ENCODE data around the gene JDP2.

The JDP2 gene

DNA sequence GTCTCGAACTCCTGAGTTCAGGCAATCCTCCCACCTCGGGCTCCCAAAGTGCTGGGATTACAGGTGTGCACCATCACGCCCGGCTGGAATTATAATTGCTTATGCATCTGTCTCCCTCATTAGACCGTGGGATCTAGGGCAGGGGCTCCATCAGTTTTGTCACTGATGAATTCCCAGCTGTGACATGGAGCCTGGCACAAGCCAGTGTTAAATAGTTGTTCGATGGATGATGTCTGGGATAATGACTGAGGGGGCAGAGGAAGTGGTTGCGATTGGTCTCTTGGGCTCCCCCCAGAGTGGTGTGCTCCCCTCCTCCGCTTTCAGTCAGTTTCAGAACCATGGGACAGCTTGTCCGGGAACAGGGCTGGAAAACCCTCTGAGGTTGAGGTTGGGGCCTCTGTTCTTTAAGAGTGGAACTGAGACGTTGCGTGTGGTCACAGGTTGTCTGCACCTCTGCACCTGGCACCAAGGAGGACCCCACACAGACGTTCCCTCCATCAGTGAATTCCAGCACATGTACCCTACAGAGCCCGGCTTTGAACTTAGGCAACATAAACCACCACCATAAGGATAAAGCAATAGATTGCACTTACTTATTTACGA lies 63.7 kb downstream of the JDP2 start:
- DNase-seq = no peak

DNA sequence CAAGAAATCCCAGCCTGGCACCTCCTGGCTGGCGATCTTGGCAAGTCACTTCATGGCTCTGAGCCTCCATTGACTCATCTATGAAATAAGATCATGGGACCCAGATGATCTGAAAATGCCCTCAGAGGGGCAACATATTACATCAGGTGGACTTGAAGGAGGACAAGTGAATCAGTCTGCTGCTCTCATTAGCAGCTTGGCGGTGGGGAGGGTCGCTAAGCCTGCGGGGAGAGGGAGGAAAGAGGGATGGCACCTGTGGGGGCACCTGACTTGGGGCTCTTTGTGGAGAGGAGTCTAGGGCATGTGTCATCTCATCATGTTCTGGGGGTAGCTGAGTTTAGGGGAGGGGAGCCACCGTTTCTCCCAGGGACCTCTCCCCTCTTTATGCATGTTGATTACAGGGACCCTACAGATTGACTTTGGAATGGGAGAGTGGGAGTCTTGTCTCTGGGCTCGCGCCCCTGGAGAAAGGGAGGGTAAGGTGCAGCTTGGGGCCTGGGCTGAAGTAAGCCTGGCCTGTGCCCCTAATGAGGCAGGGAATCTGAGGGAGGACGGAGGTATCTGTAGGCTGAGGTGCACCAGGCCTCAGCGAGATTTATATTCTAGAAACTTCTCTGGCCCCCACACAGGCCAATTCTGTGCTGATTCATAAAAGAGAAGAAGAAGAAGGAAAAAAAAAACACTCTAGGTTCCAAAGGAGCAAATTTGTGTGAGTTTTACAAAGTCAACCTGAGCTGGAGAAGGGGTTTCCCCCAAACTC lies 65.2 kb downstream of the JDP2 start:
- DNase-seq = peak; percentile 23

DNA sequence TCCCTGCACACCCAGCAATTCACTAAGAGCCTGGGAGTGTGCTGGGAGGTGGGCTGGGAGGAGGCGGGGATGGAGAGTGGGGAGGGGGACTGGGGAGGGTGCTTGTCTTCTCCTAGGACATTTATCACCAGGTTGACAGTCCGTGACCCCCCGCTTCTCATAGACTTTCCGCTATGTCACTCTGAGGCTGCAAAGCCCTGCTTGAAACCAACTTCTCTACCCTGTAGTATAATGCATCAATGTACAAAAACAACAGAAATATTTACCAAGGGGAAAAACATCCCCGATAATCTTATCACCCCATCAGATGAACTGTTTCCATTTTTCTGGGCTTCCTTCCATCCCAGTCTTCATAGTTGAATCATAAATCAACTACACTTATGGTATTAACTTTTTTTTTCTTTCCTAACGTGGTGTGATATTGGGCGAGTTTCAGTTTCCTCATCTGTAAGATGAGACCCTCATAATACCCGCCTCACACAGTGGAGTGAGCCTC lies 65.8 kb downstream of the JDP2 start:
- DNase-seq = no peak

DNA sequence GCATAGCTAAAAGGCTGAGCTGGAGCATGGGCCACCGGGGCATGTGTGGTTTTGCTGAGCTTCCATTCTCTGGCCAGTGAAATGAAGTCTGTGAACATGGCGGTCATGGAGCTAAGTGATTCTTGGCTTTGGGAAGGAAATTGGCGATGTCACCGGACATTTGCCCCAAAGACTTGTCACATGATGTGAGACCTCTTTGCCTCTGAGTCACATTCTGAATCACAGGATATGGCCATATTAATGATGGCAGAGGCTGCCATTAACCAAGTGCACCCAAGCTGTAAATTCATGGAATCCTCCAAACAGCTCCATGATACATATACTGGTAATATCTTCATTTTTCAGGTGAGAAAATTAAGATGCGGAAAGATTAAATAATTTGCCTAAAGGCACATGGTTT lies 67.1 kb downstream of the JDP2 start:
- peak; percentile 63 for DNase-seq

DNA sequence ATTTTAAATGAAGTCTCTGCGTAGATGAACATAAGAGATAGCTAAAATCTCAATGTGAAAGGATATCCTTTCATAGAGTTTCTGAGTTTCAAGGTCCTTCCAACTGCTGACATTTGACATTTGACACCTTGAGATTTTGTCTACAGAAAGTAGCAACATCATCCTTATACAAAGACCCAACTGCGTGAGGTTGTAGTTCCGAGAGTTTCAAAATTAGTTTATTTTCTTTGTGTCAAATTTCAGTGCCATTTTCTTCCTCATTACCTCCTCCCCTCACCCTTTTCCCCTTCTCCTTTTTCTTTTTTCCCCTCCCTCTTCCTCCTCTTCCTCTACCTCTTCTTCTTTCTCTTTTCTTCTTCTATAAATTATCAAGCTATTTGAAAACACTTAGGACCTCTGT lies 67.6 kb downstream of the JDP2 start:
- no peak for DNase-seq

DNA sequence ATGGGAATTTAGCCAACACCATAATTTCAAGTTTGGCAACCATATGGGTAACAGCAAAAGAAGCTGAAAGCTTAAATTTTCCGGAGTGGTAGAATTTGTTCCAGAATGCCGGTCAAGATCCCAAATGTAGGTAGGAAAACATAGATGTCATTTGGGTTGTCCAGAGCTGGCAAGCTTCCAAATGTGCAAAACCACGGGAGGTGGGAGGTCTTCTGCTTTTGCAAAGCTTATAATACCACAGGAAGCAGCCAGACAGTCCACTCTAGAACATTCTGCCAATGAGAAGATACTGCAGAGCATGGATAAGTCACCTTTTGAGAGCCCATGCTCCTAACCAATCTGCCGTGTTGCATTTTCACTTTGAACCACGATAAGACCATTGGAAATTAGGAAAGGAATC lies 68.1 kb downstream of the JDP2 start:
- DNase-seq = no peak

DNA sequence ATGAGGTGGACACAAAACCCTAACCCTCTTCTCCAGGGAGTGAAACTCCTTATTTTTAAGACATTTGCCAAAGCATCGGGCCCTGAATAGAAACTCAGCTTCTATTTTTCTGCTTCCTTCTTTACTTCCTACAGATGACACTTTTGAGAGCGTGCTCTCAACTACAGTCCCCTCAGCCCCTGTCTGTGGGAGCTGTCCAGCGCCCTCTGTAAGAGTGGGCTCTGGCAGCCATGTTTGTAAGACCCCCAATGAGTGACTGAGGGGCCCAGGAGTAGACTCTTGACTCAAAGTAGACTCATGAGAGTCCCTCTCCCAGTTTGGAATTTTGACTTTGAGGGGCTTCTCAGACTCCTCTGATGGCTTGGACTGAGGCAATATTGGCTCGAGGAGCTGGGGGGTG lies 68.9 kb downstream of the JDP2 start:
- peak; percentile 30 for DNase-seq

DNA sequence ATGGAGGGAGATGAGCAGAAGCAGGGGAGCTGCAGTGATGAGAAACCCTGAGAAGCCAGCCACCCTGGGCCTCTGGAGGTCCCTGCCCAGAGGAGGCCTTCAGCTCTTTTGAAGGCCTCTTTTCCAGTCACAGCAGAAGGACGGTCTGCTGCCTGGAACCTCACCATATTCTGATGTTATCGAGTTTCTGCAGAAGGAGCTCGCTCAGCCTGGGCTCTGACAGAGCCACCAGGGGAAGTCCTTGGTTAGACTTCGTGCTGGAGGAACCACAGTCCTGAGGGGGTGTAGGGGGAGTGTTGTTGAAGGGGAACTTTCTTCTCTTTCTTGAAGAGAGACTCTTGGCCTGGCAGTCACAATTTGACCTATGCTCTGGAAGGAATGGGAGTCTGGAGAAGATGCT lies 69.4 kb downstream of the JDP2 start:
- DNase-seq = peak; percentile 63

DNA sequence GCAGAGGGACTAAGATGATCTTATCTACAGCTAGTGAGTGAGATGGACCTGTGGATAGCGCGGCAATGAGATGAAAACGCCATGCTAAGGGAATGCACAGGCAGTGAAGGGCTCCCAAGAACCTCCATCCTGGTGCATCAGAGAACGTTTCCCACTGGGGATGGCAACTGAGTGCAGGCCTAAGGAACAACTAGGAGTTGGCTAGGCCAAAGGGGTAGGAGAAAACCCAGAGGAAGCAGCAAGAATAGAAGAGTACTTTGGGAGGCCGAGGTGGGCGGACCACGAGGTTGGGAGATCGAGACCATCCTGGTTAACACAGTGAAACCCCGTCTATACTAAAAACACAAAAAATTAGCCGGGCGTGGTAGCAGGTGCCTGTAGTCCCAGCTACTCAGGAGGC lies 69.9 kb downstream of the JDP2 start:
- DNase-seq = no peak

DNA sequence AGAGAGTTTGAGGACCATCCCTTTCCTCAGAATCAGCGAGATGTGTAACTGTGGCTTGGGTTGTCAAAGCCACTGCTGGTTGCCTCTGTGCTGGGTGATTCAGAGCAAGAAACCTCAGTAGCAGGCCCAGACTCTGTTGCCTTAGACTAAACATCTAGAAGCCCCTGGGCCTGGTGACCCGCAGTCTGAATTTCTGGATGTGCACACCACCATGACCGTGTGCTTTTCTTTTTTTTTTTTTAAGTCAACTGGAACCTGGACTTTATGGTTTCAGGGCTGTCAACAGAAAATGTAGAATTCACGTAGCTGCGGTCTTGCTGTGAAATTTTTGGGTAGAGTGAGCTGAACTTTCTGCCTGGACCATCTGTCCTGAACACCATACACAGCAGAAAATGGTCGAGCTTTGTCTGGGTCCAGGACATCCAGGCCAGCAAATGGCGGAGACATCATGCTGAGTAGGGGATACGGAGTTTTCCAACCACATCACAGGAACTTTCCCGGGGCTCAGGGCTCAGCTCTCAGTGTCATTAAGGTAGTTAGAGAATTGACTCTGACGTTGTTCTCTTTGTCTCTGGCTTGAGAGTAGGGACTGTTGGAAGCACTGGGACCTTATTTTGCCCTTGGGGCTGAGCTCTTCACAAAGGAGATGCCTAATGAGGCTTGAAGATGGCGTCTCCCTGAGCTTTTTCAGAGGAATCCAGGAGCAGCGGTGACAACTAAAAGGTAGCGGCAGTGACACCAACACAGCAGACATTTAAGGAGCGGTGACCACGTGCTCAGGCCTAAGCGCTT lies 71.5 kb downstream of the JDP2 start:
- no peak for DNase-seq

DNA sequence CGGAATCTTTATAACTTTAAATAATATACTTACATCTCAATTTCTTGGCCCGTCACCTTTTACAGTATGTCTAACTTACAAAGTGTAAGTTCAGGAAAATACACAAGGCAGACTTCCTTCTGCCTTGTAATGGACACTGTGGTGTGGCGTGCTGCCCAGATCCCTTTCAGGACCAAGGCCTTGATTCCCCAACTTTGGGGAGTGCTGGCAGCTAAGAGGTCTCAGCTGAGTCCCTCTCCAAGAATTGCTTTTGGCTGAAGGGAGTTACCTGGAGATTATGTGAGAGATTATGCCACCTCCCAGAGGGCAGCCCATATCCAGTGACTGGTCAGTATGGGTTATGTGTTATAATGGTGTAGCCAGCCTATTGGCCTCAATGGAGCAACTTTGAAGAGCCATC lies 73.3 kb downstream of the JDP2 start:
- no peak for DNase-seq

DNA sequence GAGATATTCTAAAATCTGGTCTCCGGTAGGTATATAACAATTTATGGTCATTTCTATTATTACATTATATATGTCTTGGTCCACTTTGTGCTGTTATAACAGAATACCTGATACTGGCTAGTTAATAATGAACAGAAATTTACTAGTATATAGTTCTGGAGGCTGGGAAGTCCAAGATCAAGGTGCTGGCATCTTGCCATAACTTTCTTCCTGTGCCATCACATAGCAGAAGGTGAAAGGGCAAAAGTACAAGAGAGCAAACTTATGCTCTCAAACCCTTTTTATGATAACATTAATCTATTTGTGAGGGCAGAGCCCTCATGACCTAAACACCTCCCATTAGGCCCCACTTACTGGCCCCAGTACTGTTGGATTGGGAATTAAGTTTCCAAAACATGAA lies 76.6 kb downstream of the JDP2 start:
- DNase-seq = no peak

DNA sequence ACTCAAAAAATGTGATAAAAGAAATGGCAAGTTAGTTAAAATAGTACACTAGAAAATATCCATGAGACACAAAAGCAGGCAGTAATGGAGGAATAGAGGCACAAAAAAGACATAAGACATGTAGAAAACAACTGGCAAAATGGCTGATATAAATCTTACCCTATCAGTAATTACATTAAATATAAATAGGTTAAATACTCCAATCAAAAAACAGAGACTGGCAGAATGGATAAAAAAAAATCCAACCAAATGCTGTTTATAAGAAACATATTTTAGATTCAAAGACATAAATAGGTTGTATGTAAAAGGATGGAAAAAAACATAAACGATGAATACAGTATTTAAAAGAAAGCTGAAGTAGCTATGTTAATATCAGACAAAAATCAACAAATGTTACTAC lies 79.1 kb downstream of the JDP2 start:
- DNase-seq = no peak

DNA sequence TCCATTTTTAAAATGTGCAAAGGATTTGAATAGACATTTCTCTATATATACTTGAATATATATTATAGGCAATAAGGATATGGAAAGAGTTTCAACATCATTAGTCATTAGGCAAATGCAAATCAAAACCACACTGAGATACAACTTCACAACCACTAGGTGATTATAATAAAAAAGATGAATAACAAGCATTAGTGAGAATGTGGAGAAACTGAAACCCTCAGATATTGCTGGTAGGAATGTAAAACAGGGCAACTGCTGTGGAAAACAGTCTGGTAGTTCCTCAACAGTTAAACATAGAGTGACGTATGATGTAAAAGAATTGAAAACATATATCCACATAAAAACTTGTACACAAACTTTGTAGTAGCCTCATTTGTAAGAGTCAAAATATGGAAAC lies 82.7 kb downstream of the JDP2 start:
- DNase-seq = peak; percentile 55

DNA sequence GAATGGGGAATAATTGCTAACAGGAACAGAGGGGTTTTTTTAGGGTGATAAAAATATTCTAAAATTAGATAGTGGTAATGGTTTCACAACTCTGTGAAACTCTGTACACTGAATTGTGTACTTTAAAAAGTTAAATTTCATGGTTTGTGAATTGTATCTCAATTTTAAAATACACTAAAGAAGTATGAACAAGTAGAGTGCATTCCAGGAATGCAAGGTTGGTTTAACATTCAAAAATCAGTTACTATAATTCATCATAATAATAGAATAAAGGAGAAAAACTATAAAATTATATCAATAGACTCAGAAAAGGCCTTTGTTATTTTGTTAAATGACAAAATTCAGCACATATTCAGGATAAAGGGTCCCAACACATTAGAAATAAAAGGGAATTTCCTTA lies 83.4 kb downstream of the JDP2 start:
- no peak for DNase-seq

DNA sequence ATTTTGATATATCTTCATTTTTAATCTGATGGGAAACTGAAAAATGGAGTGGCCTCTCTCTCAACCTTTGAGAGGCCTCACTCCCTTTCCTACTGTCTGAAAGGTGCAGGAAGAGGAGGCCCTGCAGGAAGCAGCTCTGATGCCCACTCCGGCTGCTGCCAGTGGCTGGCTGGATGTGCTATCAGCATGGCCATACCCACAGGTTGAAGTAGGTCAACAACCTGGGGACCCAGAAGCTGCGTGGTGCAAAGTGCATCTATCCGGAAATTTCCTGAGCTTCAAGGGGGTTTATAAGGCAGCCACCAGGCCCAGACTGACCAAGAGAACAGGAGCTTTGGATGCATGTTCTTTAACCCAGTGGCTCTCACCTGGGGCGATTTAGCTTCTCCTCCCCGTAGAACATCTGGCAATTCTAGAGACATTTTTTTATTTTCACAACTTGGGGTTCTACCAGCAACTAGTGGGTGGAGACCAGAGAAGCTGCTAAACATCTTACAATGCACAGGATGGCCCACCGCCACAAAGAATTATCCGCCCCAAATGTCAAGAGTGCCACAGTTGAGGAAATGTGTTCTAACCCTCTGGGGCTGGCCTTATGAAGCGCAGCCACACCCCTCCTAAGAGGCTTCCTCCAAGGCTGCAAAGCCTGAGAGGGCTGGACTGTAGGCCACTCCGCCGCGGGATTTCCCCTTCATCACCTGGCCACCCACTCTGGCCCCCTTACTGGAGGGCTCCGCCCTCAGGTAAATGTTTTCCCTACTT lies 86.3 kb downstream of the JDP2 start:
- no peak for DNase-seq

DNA sequence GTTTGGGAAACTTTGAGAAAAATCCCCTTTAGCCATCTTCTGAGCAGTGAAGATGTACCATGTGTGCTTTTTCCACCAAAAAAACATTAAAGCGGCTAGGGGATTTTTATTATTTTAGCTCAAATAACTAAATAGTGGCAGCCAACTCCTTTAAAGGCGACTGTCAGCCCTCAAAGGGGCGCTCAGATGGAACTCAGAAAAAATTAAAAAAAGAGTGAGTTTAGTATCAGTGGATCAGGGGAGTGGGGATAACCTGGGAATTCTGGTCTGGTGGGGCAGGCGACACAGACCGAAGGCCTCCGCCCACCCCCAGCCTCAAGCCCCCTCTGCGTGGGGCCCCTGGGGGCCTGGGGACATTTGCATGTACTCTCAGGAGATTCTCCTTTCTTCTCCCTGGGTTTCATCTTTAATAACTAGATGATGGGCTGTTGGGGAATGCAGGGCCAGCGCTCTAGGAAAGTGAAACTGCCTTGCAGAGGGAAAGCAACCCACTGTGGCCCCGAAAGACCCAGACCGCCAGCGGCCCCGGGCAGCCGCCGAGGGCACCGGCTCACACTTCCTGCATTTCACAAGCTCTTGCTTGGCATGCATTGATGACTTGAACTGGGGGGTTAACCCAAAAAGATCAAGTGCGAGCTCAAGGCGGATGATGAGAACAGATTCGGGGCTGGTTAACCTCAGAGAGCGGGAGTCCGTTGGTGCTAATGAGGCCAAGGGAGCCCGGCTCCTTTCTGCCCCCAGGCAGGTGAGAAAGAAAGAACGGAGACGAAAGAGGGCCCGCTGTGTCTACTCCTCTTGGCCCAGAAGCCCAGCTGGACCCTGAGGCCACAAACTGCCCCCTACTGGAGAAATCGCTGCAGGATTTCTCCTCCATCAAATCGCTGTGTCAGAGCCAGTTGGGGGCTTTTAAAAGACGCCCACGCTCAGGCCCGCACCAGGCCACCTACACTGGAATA lies 87.1 kb downstream of the JDP2 start:
- peak; percentile 92 for DNase-seq

DNA sequence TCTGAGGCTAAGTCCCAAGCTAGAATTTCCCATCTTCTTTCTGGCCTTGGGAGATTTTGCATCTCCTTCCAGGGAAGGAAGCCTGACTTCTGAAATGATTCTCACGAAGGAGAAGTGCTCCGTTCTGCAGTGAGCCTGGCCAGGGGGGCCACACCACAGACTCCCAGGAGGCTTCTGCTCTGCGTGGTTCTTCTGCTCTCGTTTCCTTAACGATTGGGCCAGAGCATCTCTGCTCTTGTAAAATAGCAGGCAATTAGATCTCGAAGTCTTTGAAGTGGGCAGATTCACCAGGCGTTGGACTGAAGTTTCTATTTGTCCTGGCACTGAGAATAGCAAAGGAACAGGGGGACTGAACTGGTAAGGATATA lies 87.8 kb downstream of the JDP2 start:
- DNase-seq = peak; percentile 68

DNA sequence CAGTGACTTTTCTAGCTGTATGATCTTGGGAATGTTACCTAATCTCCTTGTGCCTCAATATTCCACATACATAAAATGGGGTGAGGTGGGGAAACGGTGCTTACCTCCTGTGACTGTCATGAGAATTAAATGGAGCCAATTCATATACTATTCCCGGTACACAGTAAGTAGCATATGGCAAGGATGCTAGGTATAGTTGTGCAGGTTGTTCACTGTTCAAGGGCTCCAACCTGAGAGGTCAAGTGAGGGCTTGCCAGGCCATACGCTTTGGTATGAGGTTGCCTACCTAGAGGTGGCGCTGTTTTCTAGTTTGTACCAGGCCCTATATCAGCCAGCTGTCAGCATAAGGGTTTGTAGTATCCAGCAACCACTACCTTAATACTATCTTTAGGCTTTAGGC lies 90.8 kb downstream of the JDP2 start:
- peak; percentile 57 for DNase-seq

DNA sequence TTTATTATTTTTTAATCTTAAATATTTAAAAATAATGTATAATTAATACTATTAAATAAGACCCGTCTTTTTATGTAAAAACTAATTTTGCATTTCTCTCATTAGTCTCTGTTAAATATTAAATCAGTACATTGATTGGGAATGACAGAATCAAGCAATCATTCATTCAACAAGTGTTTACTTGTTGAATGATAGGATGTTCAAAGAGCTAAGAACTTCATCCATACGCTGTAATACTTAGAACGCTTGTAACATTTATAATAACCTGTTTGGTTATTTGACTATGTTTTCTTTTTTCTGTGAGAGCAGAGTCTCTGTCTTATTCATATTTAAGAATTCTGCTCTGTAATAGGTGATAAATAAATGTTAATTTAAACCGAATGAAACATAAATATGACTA lies 91.6 kb downstream of the JDP2 start:
- no peak for DNase-seq

DNA sequence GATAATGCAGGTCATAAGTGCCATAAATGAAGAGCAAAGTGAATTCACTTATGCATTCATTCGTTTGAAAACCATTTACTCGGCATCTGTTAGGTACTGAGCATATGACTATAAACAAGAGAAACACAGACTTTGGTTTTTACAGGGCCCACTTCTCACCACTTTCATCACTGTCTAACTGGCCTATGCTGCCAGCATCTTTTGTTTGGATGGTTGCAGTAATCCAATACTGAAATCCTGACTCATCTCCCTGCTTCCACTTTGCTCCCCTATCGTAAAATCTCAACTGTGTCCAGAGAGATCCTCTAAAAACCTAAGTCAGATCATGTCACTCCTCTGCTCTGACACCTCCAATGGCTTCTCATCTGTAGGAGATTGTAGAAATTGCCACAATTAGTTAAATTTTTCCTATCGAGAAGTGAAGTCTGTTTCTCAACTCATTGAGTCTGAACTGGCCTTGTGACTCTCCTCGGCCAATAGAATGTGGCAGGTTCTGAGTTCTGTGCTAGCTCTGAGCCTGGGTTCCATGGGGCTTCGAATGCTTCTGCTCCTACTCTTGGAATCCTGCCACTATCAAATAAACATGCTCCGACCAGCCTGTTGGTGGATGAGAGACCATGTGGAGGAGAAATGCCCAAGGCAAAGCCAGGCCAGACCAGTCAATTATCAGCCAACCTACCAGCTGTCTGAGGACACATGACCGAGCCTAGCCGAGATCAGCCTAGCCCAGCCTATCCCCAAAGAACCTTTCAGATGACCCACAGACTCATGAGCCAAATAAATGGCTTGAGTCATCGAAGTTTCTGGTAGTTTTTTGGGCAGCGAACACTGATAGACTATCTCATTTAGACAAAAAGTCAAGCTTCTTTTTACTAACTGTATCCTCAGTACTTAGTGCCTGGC lies 92.3 kb downstream of the JDP2 start:
- peak; percentile 55 for DNase-seq
